Stimulated activated CD8-positive, alpha-beta memory T cell treated with anti-CD3 and anti-CD28 coated beads, Interleukin-12 subunit alpha, Interleukin-12 subunit beta, amount 100 ng/mL, for 1 hour (primary cell): ENCODE results near the gene EPS8.

Source experiments
- DNase-seq: peaks from one replicate; pipeline ENCODE4 v3.0.0-alpha.2; 2020; ENCODE audit warnings: low read depth

EPS8 gene

DNA sequence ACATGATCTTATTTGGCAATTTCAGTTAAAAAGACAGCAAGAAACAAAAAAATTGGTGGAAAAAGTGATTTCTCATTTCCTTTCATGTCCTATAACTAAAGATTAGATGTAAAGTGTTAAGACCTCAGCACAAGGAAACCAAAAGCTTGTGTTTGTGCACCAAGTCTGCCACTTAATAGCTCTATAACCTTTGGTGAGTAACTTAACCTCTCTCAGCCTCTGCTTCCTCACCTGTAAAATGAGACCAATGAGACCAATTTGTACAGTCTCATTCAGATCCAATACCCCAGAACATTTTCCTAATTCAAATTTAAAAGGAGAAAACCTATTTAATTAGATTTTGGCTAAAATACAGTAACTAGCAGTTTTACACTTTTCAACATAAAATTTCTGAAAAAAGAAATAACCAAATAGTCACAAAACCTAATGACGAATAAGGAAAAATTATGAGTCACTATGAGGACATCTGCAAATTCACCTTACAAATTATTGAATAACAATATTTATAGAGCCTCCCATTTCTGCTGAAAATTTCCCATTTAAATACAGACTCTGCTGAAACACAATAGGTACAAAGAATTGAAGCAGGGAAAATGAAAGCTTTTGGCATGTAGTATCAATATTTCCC, 71.1 kb downstream of the EPS8 start:
- no peak for DNase-seq

DNA sequence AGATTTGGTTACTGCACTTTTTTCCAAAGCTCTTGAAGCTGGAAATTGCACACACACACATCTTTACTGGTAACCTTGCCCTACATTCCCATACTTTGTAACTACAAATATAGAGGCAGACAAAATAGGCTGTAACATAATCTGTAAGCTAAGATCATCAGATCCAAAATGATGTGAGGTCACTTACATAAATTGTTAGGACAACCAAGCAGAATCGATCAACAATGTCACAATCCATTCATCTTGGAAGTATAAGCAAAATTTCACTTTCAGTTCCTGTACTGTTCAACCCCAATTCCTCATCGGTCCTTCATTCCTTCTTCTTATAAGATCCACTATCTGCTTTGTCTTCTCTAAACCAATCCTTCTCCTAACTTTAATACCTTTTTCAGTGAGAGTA, 72.6 kb downstream of the EPS8 start:
- no peak for DNase-seq

DNA sequence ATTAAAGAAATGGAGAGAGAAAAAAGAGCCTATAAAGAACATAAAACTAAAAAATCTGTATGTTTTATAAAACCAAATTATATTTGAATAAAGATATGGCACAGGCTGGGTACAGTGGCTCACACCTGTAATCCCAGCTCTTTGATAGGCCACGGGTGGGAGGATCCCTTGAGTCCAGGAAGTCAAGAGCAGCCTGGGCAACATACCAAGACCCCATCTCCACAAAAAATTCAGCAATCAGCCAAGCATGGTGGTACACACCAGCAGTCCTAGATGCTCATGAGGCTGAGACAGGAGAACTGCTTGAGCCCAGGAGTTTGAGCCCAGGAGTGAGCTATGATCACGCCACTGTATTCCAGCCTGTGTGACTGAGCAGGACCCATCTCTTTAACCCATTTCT, 74.9 kb downstream of the EPS8 start:
- DNase-seq: no peak

DNA sequence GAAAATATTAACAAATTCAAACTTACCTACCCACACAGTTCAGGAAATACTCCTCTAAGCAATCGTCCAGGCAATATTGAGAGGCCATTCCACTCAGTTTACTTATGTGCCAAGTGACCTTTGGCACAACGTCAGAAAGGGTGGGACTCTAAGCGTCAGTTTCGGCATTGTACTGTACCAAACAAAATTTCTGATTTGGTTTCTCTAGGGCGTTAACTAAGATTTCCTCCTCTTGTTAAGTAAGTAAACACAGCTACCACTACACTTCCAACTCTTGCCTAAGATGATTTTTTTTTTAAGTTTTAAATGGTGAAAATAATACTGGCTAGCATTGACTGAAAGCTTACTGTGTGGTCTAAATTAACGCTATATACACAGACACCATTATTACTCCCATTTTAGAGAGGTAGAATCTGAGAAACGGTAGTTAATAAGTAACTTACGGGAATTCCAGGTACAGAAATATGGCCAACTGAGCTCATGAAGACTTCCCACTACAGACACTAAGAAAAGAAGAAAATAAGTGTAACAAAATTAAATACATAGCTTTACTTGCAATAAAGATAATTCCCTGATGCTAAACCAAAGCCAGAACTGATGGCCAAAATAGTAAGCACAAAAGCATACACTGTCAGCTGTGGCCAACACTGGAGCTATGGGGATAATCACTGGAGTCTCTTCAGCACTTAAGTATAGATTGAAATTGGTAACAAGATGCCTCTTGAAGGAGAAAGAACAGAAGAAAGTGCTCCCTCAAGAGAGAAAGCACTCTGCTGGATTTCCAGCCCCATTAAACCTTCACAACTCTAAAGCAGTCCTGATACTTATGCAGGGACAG, 76.1 kb downstream of the EPS8 start:
- no peak for DNase-seq

DNA sequence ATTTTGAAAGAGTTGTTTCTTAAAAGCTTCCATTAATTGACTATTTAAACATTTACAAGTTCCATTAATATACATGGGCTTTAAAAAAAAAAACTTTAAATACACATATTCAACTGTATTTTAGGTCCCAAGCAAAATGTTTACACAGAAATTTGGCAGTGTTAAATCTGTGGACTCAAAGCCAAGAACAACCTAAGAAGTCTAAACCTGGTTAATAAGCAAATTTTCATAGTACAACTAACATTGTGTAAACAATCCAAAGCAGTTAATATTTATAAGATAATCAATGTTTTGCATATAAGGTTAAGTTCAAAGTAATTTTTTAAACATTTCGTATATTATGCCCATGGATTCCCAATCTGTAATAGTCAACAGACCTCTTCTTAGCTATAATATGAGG, 77.0 kb downstream of the EPS8 start:
- no peak for DNase-seq

DNA sequence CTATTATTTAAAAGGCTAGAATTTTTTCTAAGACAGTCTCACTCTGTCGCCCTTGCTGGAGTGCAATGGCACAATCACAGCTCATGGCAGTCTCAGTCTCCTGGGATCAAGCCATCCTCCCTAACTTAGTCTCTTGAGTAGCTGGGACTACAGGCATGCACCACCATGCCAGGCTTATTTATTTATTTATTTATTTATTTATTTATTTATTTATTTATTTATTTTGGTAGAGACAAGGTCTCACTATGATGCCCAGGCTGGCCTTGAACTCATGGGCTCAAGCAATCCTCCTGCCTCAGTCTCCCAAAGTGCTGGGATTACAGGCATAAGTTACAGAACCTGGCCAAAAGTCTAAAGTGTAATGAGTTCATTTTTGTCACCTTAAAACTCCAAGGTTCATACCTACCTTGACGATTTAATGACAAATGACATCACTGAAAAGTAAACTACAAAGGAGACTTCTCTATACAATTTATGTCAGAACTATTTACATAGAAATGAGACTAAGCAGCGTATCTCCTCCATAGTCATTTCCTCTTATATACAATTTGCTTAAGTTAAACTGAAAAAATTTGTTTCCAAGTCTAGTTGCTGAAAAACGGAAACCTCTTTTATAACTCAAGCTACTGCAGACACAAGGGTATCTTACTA, 78.2 kb downstream of the EPS8 start:
- no peak for DNase-seq

DNA sequence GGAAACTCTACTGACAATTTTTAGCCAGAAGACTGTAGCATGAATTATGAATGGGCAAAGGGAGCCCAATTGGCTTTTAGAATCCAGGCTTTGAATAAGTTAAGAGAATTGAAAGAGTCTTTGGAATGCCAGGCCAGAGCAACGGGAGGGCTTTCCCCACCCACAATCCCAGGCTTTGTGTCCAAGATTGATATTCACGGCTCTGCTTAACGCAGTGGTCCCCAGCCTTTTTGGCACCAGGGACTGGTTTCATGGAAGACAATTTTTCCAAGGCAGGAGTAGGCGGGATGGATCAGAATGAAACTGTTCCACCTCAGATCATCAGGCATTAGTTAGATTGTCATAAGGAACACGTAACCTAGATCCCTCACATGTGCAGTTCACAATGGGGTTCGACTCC, 79.6 kb downstream of the EPS8 start:
- no peak for DNase-seq

DNA sequence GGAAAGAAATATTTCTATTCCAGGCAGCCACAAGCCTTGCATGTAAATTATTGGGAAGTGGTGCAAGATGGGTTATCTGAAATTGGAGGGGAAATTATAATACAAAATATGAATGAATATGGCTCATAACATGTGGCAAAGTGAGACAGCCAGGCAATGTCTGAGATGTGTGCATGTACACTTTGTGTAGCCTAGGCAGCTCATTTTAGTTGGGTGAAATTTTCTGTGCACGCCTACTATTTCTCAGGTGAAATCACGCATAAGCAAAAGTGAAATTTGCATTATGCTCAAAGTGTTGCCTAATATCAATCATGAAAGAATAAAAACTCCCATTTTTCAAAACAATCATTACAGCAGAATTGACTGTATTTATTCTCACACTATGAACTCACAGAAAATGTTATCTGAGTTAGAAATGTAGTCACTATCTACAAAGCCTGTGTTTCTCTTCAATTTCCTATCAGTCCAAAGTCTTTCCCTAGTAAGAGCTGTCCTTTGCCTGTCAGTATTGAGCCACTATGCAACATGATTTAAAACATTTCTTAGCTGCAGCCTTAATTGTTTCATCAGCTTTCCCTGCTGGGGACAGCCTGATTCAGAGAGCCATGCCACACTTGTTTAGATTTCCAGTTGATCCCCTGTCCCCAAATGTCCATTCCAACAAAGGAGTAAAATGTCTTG, 80.7 kb downstream of the EPS8 start:
- DNase-seq: no peak

DNA sequence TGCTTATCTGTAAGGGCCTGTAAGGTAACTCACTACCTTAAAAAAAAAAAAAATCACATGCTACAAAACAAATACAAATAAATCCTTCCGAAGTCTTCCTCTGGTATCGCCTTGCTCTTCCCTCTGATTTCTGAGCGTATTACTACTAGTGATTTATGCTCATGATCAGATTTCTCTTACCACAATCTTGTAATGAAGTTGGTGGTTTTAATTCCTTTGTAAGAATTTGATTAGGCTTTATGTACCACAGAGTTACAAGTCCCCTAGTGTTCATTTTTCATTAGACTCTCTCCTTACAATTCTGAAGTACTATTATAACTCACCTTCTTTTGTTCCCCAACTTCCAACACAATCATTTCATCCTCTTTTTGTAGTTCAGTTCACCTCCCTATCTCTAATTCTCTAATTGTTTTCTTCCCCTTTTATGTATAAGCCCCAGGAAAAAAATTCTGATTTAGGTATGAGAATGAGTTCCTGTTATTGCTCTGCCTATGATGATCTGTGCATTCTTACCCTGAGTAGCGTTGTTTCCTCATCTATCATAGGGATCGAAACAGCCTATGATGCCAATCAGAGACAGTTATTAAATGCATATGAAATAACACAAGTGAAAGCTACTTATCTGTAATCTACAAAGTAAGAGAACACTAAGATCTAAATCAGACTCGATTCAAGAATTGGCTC, 81.5 kb downstream of the EPS8 start:
- DNase-seq: no peak

DNA sequence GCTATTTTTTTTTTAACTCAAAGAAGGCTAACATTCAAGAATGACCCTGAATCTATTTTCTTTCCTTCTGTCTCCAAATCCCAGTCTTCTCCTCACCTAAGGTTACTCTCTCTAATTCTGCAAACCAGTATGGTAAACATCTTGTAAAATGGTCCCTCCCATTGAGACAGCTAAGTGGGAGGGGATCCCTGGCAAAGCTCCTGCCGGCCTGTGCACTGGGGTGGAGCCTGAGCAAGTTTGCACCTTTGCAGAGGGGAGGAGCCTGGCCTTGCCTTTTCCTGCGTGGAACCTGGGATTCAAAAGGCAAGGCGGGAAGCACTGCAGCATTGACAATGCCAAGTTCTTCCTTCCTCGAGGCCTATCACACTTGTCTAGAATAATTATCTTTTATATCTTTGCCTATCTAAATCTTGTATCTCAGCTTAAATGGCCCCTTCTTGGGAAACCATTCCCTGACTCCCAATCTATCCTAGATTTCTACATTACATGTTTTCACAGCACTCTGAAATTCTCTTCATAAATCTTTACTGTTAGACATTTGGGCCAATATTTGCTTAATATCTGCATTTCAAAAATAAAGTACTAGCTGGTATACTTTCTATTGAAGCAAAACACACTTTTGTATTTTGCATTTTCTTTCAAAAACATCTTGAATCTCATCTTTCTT, 83.0 kb downstream of the EPS8 start:
- DNase-seq: no peak

DNA sequence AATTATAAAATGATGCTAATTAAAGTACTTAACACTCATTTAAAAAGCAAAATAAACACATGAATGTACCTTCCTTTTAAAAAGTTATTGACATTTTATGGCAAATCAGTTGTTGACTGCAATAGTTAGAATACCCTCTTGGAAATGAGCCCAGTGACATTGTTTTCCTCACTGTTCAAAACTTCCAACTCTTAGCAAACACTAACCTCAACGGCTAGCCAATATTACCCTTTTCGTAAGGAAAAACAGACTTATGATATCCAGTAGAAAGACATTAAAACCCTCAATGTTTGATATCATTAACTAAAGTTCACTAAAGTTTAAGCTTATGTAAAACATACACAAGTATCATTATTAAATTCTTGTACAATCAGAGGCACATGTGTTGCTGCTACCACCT, 83.6 kb downstream of the EPS8 start:
- no peak for DNase-seq

DNA sequence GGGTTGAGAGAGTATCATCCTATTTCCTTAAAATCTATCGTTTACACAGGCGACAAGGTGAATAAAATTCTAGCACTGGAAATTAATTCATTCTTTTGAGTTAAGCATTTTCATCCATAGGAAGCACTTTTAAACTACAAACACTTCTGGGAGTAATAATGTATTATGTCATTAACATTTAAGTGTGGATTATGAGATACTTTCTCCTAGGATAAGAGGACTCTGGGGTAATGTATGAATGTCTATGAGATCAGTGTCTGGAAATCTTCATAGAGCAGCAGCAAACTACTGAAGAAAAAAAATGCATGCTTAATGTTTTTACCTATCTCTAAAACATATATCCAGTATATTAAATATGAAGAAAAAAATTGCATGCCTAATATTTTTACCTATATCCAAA, 86.9 kb downstream of the EPS8 start:
- no peak for DNase-seq

DNA sequence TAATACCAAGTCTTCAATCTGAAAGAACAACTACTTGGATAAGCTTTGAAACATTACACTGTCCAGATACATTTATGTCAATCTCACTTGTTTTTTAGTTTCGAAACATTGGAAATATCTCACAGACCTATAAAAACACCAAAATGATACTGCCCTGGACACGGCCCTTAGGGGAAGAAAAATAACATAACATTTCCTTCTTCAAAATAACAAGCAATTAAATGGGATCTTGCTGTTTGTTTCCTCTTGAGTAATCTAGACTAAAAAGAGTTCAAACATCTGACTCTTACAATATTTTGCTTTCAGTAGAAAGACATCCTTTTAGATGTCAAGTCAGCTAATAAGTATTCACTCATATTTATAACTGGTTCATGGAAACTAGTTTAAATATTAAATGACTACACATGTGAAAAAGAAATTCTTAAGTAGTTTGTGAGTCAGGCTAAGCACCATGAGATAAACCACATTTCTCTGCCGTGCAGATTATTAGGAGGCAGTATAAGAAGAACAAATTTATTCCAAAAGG, 87.5 kb downstream of the EPS8 start:
- no peak for DNase-seq

DNA sequence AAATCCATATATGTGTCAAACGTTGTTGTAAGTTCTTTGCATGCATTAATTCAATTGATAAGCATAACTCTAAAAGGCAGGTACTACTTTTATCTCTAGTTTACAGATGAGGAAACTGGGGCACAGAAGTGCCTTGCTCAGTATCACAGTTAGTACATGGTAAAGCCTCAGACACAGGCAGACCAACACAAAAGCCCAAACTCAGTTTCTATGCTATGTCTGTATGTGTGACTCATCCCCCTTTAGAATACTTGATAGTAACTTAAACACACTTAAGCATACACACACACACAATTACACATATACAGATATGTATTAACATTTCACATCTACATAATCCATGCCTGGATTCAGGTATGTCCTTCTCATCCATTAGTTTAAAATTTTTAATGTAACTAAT, 88.0 kb downstream of the EPS8 start:
- no peak for DNase-seq

DNA sequence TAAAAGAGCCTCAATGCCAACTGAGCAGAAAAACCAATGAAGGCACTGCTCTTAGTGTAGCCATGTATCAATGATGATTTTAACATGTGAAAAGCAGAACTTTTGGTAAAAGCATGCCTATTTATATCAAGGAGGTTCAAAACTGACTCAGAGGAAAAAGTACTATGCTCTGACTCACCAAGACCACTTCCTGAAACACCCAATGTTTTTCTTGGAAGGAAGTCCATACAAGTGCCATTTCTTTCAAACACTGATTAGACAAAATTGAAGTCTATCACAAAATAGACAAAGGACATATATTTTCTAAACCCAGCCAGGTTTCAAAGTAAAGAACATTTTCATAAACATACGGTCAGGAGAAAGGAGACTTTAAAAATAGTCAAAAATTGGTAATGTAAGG, 88.6 kb downstream of the EPS8 start:
- DNase-seq: no peak

DNA sequence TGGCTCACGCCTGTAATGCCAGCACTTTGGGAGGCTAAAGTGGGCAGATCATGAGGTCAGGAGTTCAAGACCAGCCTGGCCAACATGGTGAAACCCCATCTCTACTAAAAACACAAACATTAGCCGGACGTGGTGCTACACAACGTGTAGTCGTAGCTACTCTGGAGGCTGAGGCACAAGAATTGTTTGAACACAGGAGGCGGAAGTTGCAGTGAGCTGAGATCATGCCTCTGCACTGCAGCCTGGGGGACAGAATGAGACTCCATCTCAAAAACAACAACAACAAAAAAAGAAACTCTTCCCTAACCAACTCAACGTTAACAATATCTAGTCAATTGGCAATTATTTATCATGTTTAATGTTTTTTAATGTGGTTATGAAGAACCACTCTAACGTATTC, 89.3 kb downstream of the EPS8 start:
- DNase-seq: no peak

DNA sequence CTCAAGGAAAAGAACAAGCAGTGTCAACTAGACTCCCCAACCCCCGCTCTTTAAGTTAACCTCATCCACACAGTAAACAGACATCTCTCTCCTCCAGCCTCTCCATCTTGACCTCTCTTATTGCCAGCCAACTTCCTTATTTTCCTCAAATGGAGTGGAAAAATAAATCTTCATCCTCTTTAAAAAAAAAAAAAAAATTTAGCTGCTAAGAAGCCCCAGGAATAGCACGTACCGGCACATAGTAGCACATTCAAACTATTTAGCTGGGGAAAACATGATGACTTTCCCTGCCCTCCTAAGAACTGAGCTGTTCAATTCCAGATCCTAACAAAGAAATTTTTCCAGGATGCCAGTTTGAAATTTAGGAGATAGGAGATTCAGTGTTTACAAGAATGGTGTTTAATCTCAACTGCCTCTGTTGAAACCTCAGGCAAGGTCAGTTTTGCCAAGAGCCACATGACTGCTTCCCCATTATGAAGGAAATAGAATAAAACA, 90.8 kb downstream of the EPS8 start:
- no peak for DNase-seq

DNA sequence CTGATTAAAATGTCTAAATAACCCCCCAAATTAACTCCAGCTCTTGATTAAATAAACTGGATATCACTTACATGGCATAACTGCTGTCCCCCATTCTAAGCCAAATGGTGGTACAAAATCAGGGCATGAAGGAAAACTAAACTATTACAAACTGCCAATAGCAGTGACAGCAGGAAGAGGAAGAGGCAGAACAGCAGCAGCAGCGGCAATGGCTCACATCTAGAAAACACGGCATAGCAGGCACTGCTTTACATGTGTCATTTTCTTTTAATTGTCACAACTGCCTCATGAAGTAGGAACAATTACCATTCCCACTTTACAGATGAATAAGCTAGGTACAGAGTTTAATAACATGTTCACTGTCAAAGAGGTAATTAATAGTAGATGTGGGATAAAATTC, 92.0 kb downstream of the EPS8 start:
- no peak for DNase-seq

DNA sequence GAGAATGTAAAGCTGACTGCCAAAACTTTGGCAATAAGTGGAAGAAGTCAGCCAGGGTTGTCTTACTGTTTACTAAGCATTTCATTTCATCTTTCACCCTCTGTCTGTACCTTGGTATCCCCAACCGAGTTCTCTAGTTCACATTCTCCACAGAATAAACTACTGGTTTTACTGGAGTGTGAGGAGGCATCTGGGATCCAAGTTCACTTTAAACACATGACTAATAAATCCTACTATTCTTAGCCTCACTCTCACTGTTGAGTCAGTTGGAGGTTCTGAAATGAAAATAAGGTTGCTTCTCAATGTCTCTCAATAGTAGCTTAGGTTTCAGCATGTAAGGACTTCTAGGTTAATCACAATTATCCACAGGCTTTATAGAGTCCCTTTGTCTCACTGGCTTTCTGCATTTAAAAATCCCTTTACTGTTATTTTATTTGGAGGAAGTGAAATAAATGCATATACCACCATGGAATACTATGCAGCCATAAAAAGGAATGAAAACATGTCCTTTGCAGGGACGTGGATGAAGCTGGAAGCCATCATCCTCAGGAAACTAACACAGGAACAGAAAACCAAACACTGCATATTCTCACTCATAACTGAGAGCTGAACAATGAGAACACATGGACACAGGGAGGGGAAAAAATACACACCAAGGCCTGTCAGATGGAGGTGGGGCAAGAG, 95.8 kb downstream of the EPS8 start:
- no peak for DNase-seq

DNA sequence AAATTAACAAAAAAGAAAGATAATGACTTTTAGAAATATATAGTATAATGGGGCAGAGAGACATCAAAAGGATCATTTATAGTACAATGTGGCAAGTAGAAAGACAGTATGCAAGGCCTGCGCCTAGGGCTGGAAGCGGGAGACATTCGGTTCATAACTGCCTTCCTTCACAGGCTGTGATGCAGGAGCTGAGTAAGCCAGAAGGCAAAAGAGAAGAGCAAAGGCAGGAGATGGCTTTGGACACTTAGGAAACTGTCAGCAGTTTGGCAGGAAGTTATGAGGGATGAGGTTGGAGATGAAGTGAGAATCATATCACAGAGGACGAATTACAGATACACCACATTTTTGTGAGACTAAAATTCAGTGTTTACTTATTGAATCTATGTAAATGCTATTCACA, 97.8 kb downstream of the EPS8 start:
- DNase-seq: no peak

DNA sequence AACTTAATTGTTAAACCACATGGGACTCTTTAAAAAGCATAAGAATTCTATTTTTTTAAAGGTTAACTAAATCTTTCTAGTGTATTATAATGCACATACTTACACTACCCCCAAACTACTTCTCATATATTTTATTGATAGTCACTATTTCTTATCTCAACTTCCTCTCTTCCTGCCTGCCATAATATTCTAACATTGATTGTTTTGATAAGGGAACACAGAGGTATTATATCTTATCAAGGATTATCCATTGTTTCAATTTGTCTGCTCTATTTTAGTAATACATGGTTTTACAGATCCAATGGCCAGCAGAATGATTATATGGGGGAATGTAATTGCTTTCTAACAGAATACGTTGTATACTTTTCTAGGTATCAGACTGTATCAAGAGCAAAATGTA, 98.9 kb downstream of the EPS8 start:
- no peak for DNase-seq
